HEK293 (cell line): ENCODE measurements around the gene NKD2.

Experiments used
- CTCF ChIA-PET: fragments of 350-600 bp; formaldehyde crosslinking; extraction: SDS; loops from one replicate; lab custom pipeline; 2021; ENCODE audit warnings: antibody characterized with exemption; lab: Yijun Ruan, JAX
- POLR2A ChIA-PET: fragments of 300-600 bp; formaldehyde crosslinking; extraction: SDS; loops from one replicate; lab custom pipeline; 2020; ENCODE audit warnings: antibody characterized with exemption, inconsistent platforms; lab: Yijun Ruan, JAX
- H3K27ac ChIP-seq: fragments of 200-500 bp; sonication (Bioruptor generic); 2 replicates; pipeline ENCODE4 v1.5.1; 2014; ENCODE audit warnings: low read depth, low read length, control low read depth, inconsistent platforms; ENCODE audit errors: extremely low read depth
- H3K36me3 ChIP-seq, 2 experiments: fragments of 200-500 bp in 1 of 2; sonication (Bioruptor generic) in 1 of 2; 1 replicate in 1 of 2; 2 replicates in 1 of 2; pipeline ENCODE4 v1.5.1; 2014 to 2017; ENCODE audit warnings: inconsistent platforms in 2 of 2, low read length in 2 of 2; ENCODE audit not compliant: control insufficient read depth in 2 of 2, insufficient read depth in 1 of 2
- H3K4me1 ChIP-seq: fragments of 200-500 bp; sonication (Bioruptor generic); 2 replicates; pipeline ENCODE4 v1.5.1; 2014; ENCODE audit warnings: mild to moderate bottlenecking, low read length, inconsistent platforms; ENCODE audit not compliant: control insufficient read depth, insufficient read depth
- H3K4me3 ChIP-seq: 2 replicates; pipeline ENCODE4 v1.5.1; 2011; ENCODE audit warnings: low read depth, mild to moderate bottlenecking, control low read depth, low read length, moderate library complexity
- H3K9me3 ChIP-seq: fragments of 200-500 bp; sonication (Bioruptor generic); 2 replicates; pipeline ENCODE4 v1.5.1; 2014; ENCODE audit warnings: low read depth, low read length, inconsistent platforms; ENCODE audit not compliant: control insufficient read depth, insufficient read depth
- GLIS2 ChIP-seq: fragments of 450-650 bp; formaldehyde crosslinking; IDR thresholded peaks from 2 replicates; pipeline ENCODE4 v1.5.1; 2016; ENCODE audit warnings: missing biosample characterization, missing genetic modification characterization
- TRIM28 ChIP-seq: IDR thresholded peaks from 2 replicates; pipeline ENCODE4 v1.6.1; 2011; ENCODE audit warnings: low read length, control low read depth, borderline replicate concordance
- ZEB2 ChIP-seq: fragments of 450-650 bp; formaldehyde crosslinking; IDR thresholded peaks from 2 replicates; pipeline ENCODE4 v1.5.1; 2016; ENCODE audit warnings: missing biosample characterization, missing genetic modification characterization
- ZNF114 ChIP-seq: fragments of 450-650 bp; formaldehyde crosslinking; IDR thresholded peaks from 2 replicates; pipeline ENCODE4 v1.5.0; 2017; ENCODE audit warnings: missing biosample characterization, missing genetic modification characterization
- ZNF155 ChIP-seq: fragments of 450-650 bp; formaldehyde crosslinking; IDR thresholded peaks from 2 replicates; pipeline ENCODE4 v1.5.1; 2016; ENCODE audit warnings: missing biosample characterization, missing genetic modification characterization
- ZNF19 ChIP-seq: fragments of 450-650 bp; formaldehyde crosslinking; IDR thresholded peaks from 2 replicates; pipeline ENCODE4; 2016; ENCODE audit warnings: missing biosample characterization, missing genetic modification characterization, low read depth
- ZNF274 ChIP-seq, 2 experiments: fragments of 200-500 bp in 1 of 2; fragments of 450-650 bp in 1 of 2; sonication (Bioruptor generic) in 1 of 2; formaldehyde crosslinking in 1 of 2; IDR thresholded peaks; 2 replicates each; pipeline versions ENCODE4 v1.5.1 to v1.6.1; 2014 to 2016; ENCODE audit warnings: borderline replicate concordance in 1 of 2, inconsistent platforms in 1 of 2, low read length in 1 of 2, missing biosample characterization in 1 of 2, missing genetic modification characterization in 1 of 2
- ZNF302 ChIP-seq: fragments of 450-650 bp; formaldehyde crosslinking; IDR thresholded peaks from 2 replicates; pipeline ENCODE4 v1.5.1; 2016; ENCODE audit warnings: missing biosample characterization, missing genetic modification characterization, low read depth
- ZNF350 ChIP-seq: fragments of 450-650 bp; formaldehyde crosslinking; IDR thresholded peaks from 2 replicates; pipeline ENCODE4 v1.5.0; 2017; ENCODE audit warnings: missing biosample characterization, mild to moderate bottlenecking, missing genetic modification characterization
- ZNF561 ChIP-seq: fragments of 450-650 bp; IDR thresholded peaks from 2 replicates; pipeline ENCODE4 v1.5.1; 2018; ENCODE audit warnings: missing biosample characterization, missing genetic modification characterization, borderline replicate concordance
- ZNF624 ChIP-seq: fragments of 450-650 bp; formaldehyde crosslinking; IDR thresholded peaks from 2 replicates; pipeline ENCODE4 v1.5.1; 2017; ENCODE audit warnings: missing biosample characterization, missing genetic modification characterization
- ZNF629 ChIP-seq: fragments of 450-650 bp; formaldehyde crosslinking; IDR thresholded peaks from 2 replicates; pipeline ENCODE4 v1.5.1; 2017; ENCODE audit warnings: missing biosample characterization, missing genetic modification characterization
- ZNF660 ChIP-seq: fragments of 450-650 bp; IDR thresholded peaks from 2 replicates; pipeline ENCODE4 v1.5.1; 2018; ENCODE audit warnings: missing biosample characterization, mild to moderate bottlenecking, missing genetic modification characterization
- ZNF670 ChIP-seq: fragments of 450-650 bp; formaldehyde crosslinking; IDR thresholded peaks from 2 replicates; pipeline ENCODE4 v1.5.1; 2016; ENCODE audit warnings: missing biosample characterization, missing genetic modification characterization, low read depth
- ZNF76 ChIP-seq: fragments of 450-650 bp; formaldehyde crosslinking; IDR thresholded peaks from 2 replicates; pipeline ENCODE4; 2016; ENCODE audit warnings: low read depth, missing biosample characterization, missing genetic modification characterization, borderline replicate concordance
- ZNF837 ChIP-seq: fragments of 450-650 bp; formaldehyde crosslinking; IDR thresholded peaks from 2 replicates; pipeline ENCODE4 v1.5.1; 2016; ENCODE audit warnings: missing biosample characterization, missing genetic modification characterization
- ZSCAN16 ChIP-seq: fragments of 450-650 bp; formaldehyde crosslinking; IDR thresholded peaks from 2 replicates; pipeline ENCODE4 v1.5.1; 2016; ENCODE audit warnings: missing biosample characterization, missing genetic modification characterization
- TF ChIP-seq, protein P1 (sequence below): fragments of 450-650 bp; formaldehyde crosslinking; IDR thresholded peaks from 2 replicates; pipeline ENCODE4 v1.5.1; 2016; ENCODE audit warnings: missing biosample characterization, missing genetic modification characterization
- TF ChIP-seq, protein P2 (sequence below): fragments of 450-650 bp; formaldehyde crosslinking; IDR thresholded peaks from 2 replicates; pipeline ENCODE4 v1.5.1; 2017; ENCODE audit warnings: missing biosample characterization, missing genetic modification characterization
- TF ChIP-seq, protein P3 (sequence below): fragments of 450-650 bp; formaldehyde crosslinking; IDR thresholded peaks from 2 replicates; pipeline ENCODE4 v1.5.1; 2016; ENCODE audit warnings: missing biosample characterization, missing genetic modification characterization, low read depth
- TF ChIP-seq, protein P4 (sequence below): fragments of 450-650 bp; formaldehyde crosslinking; IDR thresholded peaks from 2 replicates; pipeline ENCODE4 v1.5.1; 2016; ENCODE audit warnings: missing biosample characterization, missing genetic modification characterization

Gene NKD2

DNA sequence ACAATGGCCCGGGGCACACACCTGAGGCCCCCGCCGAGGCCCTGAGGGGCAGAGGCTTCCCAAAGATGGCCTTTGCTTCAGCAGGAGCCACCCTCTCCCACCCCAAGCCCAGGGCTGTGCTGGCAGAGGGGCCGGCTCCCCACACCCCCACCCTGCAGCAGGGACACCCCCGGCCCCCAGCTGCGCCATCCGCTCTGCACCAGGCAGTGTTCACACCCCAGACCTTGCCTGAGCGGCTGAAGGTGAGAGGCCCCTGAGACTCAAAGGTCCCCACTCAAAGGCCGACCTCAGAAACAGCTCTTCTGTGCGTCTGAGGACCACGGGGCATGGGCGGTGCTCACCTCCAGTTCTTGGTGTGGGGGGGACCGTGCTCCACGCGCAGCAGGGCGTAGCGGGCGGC is 65.6 kb downstream of the NKD2 start (continued):
- TF ChIP-seq ZNF670 (no peak), ZSCAN16 (no peak), TRIM28 (no peak), ZNF76 (tag by site-specific recombination) (no peak), ZNF155 (tag by site-specific recombination) (no peak)
- TF ChIP-seq, protein P1, sequence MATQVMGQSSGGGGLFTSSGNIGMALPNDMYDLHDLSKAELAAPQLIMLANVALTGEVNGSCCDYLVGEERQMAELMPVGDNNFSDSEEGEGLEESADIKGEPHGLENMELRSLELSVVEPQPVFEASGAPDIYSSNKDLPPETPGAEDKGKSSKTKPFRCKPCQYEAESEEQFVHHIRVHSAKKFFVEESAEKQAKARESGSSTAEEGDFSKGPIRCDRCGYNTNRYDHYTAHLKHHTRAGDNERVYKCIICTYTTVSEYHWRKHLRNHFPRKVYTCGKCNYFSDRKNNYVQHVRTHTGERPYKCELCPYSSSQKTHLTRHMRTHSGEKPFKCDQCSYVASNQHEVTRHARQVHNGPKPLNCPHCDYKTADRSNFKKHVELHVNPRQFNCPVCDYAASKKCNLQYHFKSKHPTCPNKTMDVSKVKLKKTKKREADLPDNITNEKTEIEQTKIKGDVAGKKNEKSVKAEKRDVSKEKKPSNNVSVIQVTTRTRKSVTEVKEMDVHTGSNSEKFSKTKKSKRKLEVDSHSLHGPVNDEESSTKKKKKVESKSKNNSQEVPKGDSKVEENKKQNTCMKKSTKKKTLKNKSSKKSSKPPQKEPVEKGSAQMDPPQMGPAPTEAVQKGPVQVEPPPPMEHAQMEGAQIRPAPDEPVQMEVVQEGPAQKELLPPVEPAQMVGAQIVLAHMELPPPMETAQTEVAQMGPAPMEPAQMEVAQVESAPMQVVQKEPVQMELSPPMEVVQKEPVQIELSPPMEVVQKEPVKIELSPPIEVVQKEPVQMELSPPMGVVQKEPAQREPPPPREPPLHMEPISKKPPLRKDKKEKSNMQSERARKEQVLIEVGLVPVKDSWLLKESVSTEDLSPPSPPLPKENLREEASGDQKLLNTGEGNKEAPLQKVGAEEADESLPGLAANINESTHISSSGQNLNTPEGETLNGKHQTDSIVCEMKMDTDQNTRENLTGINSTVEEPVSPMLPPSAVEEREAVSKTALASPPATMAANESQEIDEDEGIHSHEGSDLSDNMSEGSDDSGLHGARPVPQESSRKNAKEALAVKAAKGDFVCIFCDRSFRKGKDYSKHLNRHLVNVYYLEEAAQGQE (tag by site-specific recombination), result no peak

DNA sequence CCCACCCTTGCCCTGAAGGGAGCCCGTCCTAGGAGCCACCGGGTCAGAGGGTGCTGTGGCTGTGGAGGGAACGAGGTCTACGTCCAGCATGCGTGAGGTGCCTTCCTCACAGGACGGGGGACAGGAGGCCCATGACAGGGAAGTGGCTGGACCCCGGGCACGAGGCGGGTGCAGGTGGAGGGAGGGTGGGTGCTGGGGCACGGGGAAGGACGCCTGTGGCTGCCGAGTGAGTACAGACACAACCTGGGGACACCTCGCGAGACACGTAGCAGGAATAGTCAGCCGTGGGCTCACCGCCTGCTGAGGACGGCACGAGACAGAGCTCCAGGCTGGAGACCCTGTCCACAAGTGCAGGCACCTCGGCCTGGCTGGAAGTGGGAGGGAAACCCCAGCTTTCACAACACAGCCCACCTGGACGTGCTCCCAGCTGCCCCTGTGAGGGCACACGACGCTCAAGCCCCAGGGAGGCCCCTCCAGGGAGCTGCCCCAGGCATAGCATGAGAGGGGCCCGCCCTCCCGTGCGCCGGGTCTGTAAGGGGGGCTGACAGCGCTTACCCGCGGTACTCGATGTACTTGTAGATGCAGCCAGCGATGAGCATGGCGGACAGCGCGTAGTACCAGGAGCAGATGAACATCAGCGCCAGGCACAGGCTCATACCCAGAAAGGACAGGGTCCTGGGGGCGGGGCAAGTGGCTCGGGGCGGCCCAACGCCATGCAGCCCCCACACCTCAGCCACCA is 66.4 kb downstream of the NKD2 start:
- Histone ChIP-seq H3K4me1 (no peaks in the 10 kb centered on the region), H3K9me3 (no peaks in the 10 kb centered on the region), H3K4me3 (no peak overlapping the region), H3K27ac (no peak overlapping the region), H3K36me3 (peaks cover 0 to 52% of the 10 kb centered on the region in 2 experiments; a peak in 1 of 3 replicates)
- TF ChIP-seq ZNF629 (tag by site-specific recombination), result no peak
- no peak for TF ChIP-seq ZNF19 (tag by site-specific recombination)
- TF ChIP-seq ZNF837 (tag by site-specific recombination), result no peak
- TF ChIP-seq ZNF660, result no peak
- TF ChIP-seq ZNF114 (tag by site-specific recombination), result no peak
- 0 out of 2 replicates have a peak, but pooled peaks have one; percentile 14 for TF ChIP-seq GLIS2 (tag by site-specific recombination)
- ChIA-PET POLR2A (no interaction called here), CTCF (no interaction called here)

DNA sequence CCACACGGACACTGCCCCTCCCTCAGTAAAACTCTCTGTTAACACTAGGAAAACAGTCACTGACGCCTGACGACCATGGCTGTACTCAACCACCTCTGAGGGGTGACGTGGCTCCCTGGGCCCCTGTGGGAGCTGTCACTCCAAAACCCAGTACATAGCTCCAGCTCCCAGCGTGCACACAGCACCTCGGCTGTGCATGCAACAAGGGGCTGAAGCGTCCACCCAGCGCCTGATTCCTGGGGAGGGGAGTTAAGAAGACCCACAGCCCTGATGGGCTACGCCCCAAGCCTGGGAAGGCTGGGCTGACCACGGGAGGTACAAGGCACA is 66.9 kb downstream of the NKD2 start:
- POLR2A ChIA-PET, result no interaction called here
- Histone ChIP-seq H3K27ac (no peak overlapping the region), H3K9me3 (no peaks in the 10 kb centered on the region), H3K36me3 (peaks cover 0 to 52% of the 10 kb centered on the region in 2 experiments; a peak in 1 of 3 replicates), H3K4me1 (no peaks in the 10 kb centered on the region), H3K4me3 (no peak overlapping the region)
- CTCF ChIA-PET, result no interaction called here
- TF ChIP-seq, protein P2, sequence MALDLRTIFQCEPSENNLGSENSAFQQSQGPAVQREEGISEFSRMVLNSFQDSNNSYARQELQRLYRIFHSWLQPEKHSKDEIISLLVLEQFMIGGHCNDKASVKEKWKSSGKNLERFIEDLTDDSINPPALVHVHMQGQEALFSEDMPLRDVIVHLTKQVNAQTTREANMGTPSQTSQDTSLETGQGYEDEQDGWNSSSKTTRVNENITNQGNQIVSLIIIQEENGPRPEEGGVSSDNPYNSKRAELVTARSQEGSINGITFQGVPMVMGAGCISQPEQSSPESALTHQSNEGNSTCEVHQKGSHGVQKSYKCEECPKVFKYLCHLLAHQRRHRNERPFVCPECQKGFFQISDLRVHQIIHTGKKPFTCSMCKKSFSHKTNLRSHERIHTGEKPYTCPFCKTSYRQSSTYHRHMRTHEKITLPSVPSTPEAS (tag by site-specific recombination), result no peak
- TF ChIP-seq ZNF274 (IDR thresholded peaks at IDR 0.05; ENCODE audit: low read length) (no peak), ZNF274 (tag by site-specific recombination; IDR thresholded peaks at IDR 0.05; ENCODE audit: borderline replicate concordance) (no peak), ZNF624 (tag by site-specific recombination) (no peak), ZNF561 (no peak), ZNF302 (tag by site-specific recombination) (no peak), ZNF629 (tag by site-specific recombination) (no peak), ZEB2 (tag by site-specific recombination) (no peak), ZNF350 (tag by site-specific recombination) (no peak)
- TF ChIP-seq, protein P3, sequence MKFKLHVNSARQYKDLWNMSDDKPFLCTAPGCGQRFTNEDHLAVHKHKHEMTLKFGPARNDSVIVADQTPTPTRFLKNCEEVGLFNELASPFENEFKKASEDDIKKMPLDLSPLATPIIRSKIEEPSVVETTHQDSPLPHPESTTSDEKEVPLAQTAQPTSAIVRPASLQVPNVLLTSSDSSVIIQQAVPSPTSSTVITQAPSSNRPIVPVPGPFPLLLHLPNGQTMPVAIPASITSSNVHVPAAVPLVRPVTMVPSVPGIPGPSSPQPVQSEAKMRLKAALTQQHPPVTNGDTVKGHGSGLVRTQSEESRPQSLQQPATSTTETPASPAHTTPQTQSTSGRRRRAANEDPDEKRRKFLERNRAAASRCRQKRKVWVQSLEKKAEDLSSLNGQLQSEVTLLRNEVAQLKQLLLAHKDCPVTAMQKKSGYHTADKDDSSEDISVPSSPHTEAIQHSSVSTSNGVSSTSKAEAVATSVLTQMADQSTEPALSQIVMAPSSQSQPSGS (tag by site-specific recombination), result no peak
- TF ChIP-seq, protein P4, sequence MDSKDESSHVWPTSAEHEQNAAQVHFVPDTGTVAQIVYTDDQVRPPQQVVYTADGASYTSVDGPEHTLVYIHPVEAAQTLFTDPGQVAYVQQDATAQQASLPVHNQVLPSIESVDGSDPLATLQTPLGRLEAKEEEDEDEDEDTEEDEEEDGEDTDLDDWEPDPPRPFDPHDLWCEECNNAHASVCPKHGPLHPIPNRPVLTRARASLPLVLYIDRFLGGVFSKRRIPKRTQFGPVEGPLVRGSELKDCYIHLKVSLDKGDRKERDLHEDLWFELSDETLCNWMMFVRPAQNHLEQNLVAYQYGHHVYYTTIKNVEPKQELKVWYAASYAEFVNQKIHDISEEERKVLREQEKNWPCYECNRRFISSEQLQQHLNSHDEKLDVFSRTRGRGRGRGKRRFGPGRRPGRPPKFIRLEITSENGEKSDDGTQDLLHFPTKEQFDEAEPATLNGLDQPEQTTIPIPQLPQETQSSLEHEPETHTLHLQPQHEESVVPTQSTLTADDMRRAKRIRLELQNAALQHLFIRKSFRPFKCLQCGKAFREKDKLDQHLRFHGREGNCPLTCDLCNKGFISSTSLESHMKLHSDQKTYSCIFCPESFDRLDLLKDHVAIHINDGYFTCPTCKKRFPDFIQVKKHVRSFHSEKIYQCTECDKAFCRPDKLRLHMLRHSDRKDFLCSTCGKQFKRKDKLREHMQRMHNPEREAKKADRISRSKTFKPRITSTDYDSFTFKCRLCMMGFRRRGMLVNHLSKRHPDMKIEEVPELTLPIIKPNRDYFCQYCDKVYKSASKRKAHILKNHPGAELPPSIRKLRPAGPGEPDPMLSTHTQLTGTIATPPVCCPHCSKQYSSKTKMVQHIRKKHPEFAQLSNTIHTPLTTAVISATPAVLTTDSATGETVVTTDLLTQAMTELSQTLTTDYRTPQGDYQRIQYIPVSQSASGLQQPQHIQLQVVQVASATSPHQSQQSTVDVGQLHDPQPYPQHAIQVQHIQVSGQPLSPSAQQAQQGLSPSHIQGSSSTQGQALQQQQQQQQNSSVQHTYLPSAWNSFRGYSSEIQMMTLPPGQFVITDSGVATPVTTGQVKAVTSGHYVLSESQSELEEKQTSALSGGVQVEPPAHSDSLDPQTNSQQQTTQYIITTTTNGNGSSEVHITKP (tag by site-specific recombination), result no peak
